Mesendoderm (in vitro differentiated cells): ENCODE measurements around the gene FMNL2.

Source experiments
- DNase-seq: peaks from one replicate; pipeline ENCODE4 v3.0.0; 2013
- H2AK5ac ChIP-seq: 2 replicates; pipeline ENCODE4 v1.6.1; 2013; ENCODE audit warnings: low read length, inconsistent platforms
- H2BK120ac ChIP-seq: 2 replicates; pipeline ENCODE4 v1.6.1; 2013; ENCODE audit warnings: low read depth, mild to moderate bottlenecking, low read length, moderate library complexity, mixed read lengths
- H2BK15ac ChIP-seq: replicated peaks from 2 replicates; pipeline ENCODE4 v1.6.1; 2013; ENCODE audit warnings: low read depth, mild to moderate bottlenecking, moderate library complexity
- H2BK5ac ChIP-seq: 2 replicates; pipeline ENCODE4 v1.6.1; 2013; ENCODE audit warnings: low read length, inconsistent platforms
- H3K18ac ChIP-seq: 2 replicates; pipeline ENCODE4 v1.6.1; 2013; ENCODE audit warnings: mild to moderate bottlenecking, low read length, mixed read lengths
- H3K23ac ChIP-seq: one replicate; pipeline ENCODE4 v1.6.1; 2013; ENCODE audit warnings: low read length
- H3K27ac ChIP-seq: 2 replicates; pipeline ENCODE4 v1.5.1; 2013; ENCODE audit warnings: low read depth, mild to moderate bottlenecking, inconsistent platforms, low read length, moderate library complexity
- H3K27me3 ChIP-seq: 2 replicates; pipeline ENCODE4 v1.6.1; 2013; ENCODE audit warnings: low read length, control low read depth, mild to moderate bottlenecking, inconsistent platforms; ENCODE audit not compliant: insufficient read depth, poor library complexity
- H3K36me3 ChIP-seq: 2 replicates; pipeline ENCODE4 v1.6.1; 2013; ENCODE audit warnings: low read length, inconsistent platforms; ENCODE audit not compliant: control insufficient read depth, insufficient read depth
- H3K4ac ChIP-seq: one replicate; pipeline ENCODE4 v1.6.1; 2013; ENCODE audit warnings: low read depth, mild to moderate bottlenecking, low read length, moderate library complexity
- H3K4me1 ChIP-seq: 2 replicates; pipeline ENCODE4 v1.6.1; 2013; ENCODE audit warnings: low read depth, low read length, inconsistent platforms; ENCODE audit not compliant: control insufficient read depth
- H3K4me2 ChIP-seq: 2 replicates; pipeline ENCODE4 v1.6.1; 2013; ENCODE audit warnings: low read length
- H3K4me3 ChIP-seq: 2 replicates; pipeline ENCODE4 v1.5.1; 2013; ENCODE audit warnings: mild to moderate bottlenecking, low read length
- H3K56ac ChIP-seq: one replicate; pipeline ENCODE4 v1.6.1; 2013; ENCODE audit warnings: low read length
- H3K79me1 ChIP-seq: 2 replicates; pipeline ENCODE4 v1.6.1; 2013; ENCODE audit warnings: low read length, inconsistent platforms
- H3K79me2 ChIP-seq: 2 replicates; pipeline ENCODE4 v1.6.1; 2013; ENCODE audit warnings: mild to moderate bottlenecking, low read length; ENCODE audit not compliant: control insufficient read depth, insufficient read depth
- H3K9ac ChIP-seq: 2 replicates; pipeline ENCODE4 v1.6.1; 2013; ENCODE audit warnings: low read length, inconsistent platforms
- H4K5ac ChIP-seq: one replicate; pipeline ENCODE4 v1.6.1; 2013; ENCODE audit warnings: low read length
- H4K8ac ChIP-seq: one replicate; pipeline ENCODE4 v1.6.1; 2013; ENCODE audit warnings: low read depth, mild to moderate bottlenecking, control low read depth, low read length, moderate library complexity
- WGBS: extraction: QIAGEN DNeasy Blood & Tissue Kit; methylation state at CpG from one replicate; pipeline ENCODE4 v1.1.7; 2013; ENCODE audit warnings: low lambda C conversion rate, missing lambda C conversion rate; ENCODE audit not compliant: insufficient coverage; ENCODE audit errors: extremely low coverage; 5-methylcytosine and 5-hydroxymethylcytosine counted together

FMNL2 gene

DNA sequence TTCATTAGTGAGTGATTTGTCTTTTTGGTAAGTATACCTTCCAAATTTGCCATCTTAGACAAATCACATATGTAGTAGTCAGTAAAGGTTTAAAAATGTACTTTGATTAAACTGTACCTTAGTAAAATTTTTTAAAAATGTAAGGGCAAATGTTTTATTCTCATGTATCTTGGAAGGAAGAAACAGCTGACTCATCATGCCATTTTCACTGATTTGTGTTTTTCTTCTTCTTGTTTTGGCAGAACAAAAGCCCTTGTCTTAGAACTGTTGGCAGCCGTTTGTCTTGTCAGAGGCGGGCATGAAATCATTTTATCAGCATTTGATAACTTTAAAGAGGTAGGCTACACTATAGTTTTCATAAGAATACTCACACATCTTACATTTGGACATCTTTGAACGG is 245.7 kb downstream of the FMNL2 start:
- Histone ChIP-seq H3K36me3 (no peaks in the 10 kb centered on the region), H2BK120ac (no peak overlapping the region), H3K79me2 (no peaks in the 10 kb centered on the region), H3K4me3 (no peak overlapping the region), H3K4me2 (no peak overlapping the region), H2BK5ac (no peak overlapping the region), H2AK5ac (no peak overlapping the region), H3K4ac (no peak overlapping the region), H3K18ac (no peak overlapping the region), H4K5ac (no peak overlapping the region), H2BK15ac (no peak overlapping the region), H3K79me1 (no peaks in the 10 kb centered on the region), H3K56ac (no peak overlapping the region), H3K27ac (no peak overlapping the region), H3K9ac (no peak overlapping the region), H3K23ac (no peak overlapping the region), H3K27me3 (no peaks in the 10 kb centered on the region), H4K8ac (no peak overlapping the region), H3K4me1 (no peaks in the 10 kb centered on the region)
- no CpG with 5 or more reads among the region's 3 CpGs for WGBS
- DNase-seq, result no peak

DNA sequence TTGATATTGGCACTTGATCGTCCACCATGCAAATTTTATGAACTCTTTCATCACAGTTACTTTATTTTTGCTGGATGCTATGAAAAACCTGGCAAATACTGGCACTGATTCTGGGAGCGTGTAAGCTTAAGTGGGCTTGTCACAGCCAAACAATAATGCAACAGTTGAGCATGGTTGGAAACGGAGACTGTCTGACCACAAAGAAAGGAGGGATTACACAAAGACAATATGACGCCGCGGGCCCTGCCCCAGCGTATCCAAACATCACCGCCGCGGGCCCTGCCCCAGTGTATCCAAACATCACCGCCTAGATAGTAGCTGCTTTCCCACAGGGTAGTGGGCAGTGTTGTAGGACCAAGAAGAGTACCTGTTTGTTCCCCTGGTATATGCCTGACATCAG is 246.4 kb downstream of the FMNL2 start:
- H3K4me3 ChIP-seq, result no peak overlapping the region
- no peak overlapping the region for H3K56ac ChIP-seq
- no peaks in the 10 kb centered on the region for H3K4me1 ChIP-seq
- no peak overlapping the region for H3K23ac ChIP-seq
- no peaks in the 10 kb centered on the region for H3K27me3 ChIP-seq
- H3K79me1 ChIP-seq, result no peaks in the 10 kb centered on the region
- H3K79me2 ChIP-seq, result no peaks in the 10 kb centered on the region
- H2BK120ac ChIP-seq, result no peak overlapping the region
- H3K9ac ChIP-seq, result no peak overlapping the region
- no peak overlapping the region for H4K5ac ChIP-seq
- no peak overlapping the region for H4K8ac ChIP-seq
- H2AK5ac ChIP-seq, result no peak overlapping the region
- H3K4me2 ChIP-seq, result no peak overlapping the region
- DNase-seq, result no peak
- no peak overlapping the region for H3K4ac ChIP-seq
- no peak overlapping the region for H3K27ac ChIP-seq
- H3K36me3 ChIP-seq, result no peaks in the 10 kb centered on the region
- H3K18ac ChIP-seq, result no peak overlapping the region
- H2BK15ac ChIP-seq, result no peak overlapping the region
- no peak overlapping the region for H2BK5ac ChIP-seq
- WGBS, result no CpG with 5 or more reads among the region's 11 CpGs

DNA sequence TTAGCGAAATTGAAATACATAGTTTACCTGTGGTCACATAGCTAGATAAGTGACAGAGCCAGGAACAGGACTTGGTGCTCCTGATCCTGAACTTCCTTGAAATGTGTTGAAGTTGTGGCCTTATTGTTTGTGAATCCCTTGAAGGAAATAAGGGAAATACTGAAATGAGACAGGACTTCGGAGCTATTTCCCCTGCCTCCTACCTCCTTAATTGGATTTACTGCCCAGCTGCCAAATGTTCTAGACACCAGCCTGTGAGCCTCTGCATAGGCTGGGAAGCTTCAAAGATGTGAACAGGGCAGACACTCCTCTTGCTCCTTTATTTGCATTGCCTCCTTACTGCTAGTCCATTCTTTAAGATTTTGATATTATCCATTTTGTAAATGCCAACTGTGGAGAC is 247.1 kb downstream of the FMNL2 start:
- Histone ChIP-seq H3K9ac (no peak overlapping the region), H3K4me3 (no peak overlapping the region), H3K36me3 (no peaks in the 10 kb centered on the region), H3K79me2 (no peaks in the 10 kb centered on the region), H4K8ac (no peak overlapping the region), H2AK5ac (no peak overlapping the region), H3K4ac (no peak overlapping the region), H2BK120ac (no peak overlapping the region), H3K27ac (no peak overlapping the region), H3K56ac (no peak overlapping the region), H3K23ac (no peak overlapping the region), H2BK5ac (no peak overlapping the region), H3K79me1 (no peaks in the 10 kb centered on the region), H3K27me3 (no peaks in the 10 kb centered on the region), H4K5ac (no peak overlapping the region), H3K4me1 (no peaks in the 10 kb centered on the region), H2BK15ac (no peak overlapping the region), H3K4me2 (no peak overlapping the region), H3K18ac (no peak overlapping the region)
- no peak for DNase-seq
- no CpG with 5 or more reads among the region's 2 CpGs for WGBS

DNA sequence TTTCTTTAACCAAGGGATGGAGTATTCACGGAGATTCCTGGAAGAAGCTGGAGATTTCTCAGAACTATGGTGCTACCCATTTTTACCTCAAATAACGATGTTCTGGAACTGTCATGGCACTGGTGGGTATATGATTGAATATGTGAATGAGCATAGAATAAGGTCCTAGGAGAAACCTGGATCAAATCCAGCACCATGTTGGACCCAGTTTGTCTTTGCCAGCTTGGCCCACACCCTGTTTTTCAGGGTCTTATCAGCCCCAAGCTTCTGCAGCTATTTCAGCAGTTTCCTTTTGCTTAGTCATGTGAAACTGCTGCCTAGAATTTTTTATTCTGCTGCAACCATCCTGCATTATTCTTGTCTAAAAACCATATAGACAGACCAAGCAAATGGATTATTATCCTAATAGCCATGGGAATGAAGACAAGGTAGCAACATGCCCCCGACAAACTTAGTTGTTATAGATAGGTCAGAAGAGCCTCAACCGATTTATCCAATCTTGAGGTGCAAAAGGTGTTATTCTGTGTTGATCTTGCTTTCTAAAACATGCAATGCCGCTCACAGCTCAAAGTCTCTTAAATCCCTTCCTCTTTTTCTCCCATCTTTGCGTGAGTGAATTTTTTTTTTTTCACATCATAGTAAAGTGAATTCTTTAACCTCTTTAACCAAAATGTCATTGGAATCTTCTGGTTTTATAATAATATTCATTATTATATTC is 248.7 kb downstream of the FMNL2 start:
- Histone ChIP-seq H3K27ac (no peak overlapping the region), H2BK120ac (no peak overlapping the region), H3K56ac (no peak overlapping the region), H3K36me3 (no peaks in the 10 kb centered on the region), H2BK5ac (no peak overlapping the region), H3K4me3 (no peak overlapping the region), H3K4me1 (no peaks in the 10 kb centered on the region), H3K27me3 (no peaks in the 10 kb centered on the region), H2AK5ac (no peak overlapping the region), H3K4me2 (no peak overlapping the region), H3K9ac (no peak overlapping the region), H3K79me1 (no peaks in the 10 kb centered on the region), H3K23ac (no peak overlapping the region), H2BK15ac (no peak overlapping the region), H4K8ac (no peak overlapping the region), H3K18ac (no peak overlapping the region), H3K79me2 (no peaks in the 10 kb centered on the region), H4K5ac (no peak overlapping the region), H3K4ac (no peak overlapping the region)
- no peak for DNase-seq
- WGBS, result no CpG with 5 or more reads among the region's 6 CpGs

DNA sequence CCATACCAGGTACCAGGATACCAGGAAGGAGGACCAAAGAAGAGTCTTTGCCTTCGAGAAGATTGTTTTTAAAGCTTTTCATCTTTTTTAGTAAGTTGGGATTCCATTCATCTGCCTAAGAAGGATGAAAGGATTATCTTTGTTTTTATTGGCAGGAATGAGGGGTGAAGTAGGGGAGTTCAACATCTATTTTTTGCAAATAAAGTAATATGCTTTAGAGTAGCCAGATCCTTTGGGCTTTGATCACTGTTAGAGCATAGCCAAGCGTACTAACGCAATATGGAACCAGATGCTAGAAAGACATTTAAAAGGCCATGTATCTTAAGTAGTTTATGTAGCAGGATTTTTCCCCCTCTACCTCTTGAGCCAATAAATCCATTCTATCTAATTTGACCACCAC is 249.3 kb downstream of the FMNL2 start:
- H3K36me3 ChIP-seq, result no peaks in the 10 kb centered on the region
- no peaks in the 10 kb centered on the region for H3K4me1 ChIP-seq
- no peak overlapping the region for H2BK120ac ChIP-seq
- no peaks in the 10 kb centered on the region for H3K27me3 ChIP-seq
- H4K5ac ChIP-seq, result no peak overlapping the region
- H3K27ac ChIP-seq, result no peak overlapping the region
- H3K4ac ChIP-seq, result no peak overlapping the region
- no peaks in the 10 kb centered on the region for H3K79me1 ChIP-seq
- H2BK5ac ChIP-seq, result no peak overlapping the region
- no peak overlapping the region for H3K23ac ChIP-seq
- no peak overlapping the region for H3K4me3 ChIP-seq
- H3K4me2 ChIP-seq, result no peak overlapping the region
- no peak overlapping the region for H3K9ac ChIP-seq
- H3K18ac ChIP-seq, result no peak overlapping the region
- no CpG with 5 or more reads among the region's 3 CpGs for WGBS
- DNase-seq, result no peak
- H2AK5ac ChIP-seq, result no peak overlapping the region
- no peak overlapping the region for H2BK15ac ChIP-seq
- no peak overlapping the region for H3K56ac ChIP-seq
- no peak overlapping the region for H4K8ac ChIP-seq
- no peaks in the 10 kb centered on the region for H3K79me2 ChIP-seq

DNA sequence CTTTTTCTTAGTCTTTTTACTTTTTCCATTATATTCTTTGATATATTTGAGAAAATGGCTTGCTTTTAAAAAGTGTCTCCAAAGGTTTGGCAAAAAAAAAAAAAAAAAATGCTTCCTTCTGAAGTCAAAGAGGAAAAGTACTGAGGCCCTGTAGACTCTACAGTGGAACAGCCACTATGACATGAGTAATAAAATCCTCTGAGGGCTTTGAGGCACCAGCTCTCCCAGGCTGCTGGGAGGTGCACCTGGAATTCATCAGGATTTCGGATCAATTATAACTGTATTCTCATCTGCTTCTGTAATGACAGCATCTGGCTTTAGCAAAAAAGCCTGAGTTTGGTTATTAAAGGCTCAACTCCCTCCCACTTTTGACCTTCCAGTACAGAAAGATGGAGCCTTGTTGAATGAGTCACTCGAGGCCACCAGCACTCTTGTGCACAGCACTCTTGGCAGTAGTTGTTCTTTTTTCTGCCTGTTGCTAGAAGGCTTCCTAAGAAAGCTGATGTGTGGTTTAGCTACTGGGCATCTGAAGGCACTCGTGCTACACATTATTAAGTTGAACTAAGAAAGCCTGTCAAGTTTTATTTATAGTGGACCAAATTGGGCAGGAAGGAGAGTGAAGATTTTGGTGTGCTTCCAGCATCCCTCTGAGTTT is 251.0 kb downstream of the FMNL2 start:
- Histone ChIP-seq H4K5ac (no peak overlapping the region), H3K27ac (no peak overlapping the region), H3K9ac (no peak overlapping the region), H3K23ac (no peak overlapping the region), H3K4ac (no peak overlapping the region), H3K36me3 (no peaks in the 10 kb centered on the region), H2BK5ac (no peak overlapping the region), H3K27me3 (no peaks in the 10 kb centered on the region), H3K79me2 (no peaks in the 10 kb centered on the region), H3K79me1 (no peaks in the 10 kb centered on the region), H3K4me3 (no peak overlapping the region), H3K56ac (no peak overlapping the region), H2BK15ac (no peak overlapping the region), H2BK120ac (no peak overlapping the region), H3K4me1 (no peaks in the 10 kb centered on the region), H3K4me2 (no peak overlapping the region), H3K18ac (no peak overlapping the region), H2AK5ac (no peak overlapping the region), H4K8ac (no peak overlapping the region)
- WGBS, result no CpG with 5 or more reads among the region's 3 CpGs
- DNase-seq, result no peak
